HG03439 (cell line): ENCODE results near the gene IFT57.

Experiments
- ATAC-seq: cut with Tn5 transposase; IDR thresholded peaks from one replicate; pipeline ENCODE4 v1.9.1; 2021; ENCODE audit warnings: mild to moderate bottlenecking, moderate library complexity; ENCODE audit not compliant: unreplicated experiment

IFT57 gene

DNA sequence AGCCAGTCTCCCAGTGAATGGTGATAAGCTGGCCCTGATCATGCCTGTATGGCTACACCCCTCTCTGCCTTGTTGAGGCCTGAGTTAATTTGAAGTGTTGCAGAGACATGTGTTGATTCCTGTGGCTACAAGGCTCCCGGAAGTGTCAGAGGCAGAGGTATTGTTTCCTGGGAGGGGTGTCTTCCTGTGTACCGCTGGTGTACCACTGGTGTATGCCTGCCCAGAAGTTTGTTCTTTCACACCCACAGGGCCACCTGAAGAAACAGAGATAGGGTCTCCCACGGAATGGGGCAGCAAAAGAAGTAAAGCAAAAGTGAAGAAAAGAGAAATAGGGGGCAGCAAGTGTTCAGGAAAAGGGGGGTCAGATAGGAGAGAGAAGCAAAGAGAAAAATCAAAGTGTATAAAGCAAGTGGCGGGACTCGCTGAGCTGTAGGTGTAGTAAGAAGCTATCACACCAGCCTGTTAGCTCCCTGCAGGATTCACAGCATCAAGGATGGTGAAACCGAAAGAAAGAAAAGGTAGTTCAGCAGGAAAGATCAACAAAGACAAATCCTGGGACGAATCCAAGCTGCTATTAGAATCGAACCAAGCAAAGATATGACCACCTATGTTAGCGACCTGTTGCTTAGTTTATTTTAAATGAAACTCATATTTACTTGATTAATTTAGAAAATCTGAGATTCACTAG, 94.8 kb downstream of the IFT57 start:
- no peak for ATAC-seq

DNA sequence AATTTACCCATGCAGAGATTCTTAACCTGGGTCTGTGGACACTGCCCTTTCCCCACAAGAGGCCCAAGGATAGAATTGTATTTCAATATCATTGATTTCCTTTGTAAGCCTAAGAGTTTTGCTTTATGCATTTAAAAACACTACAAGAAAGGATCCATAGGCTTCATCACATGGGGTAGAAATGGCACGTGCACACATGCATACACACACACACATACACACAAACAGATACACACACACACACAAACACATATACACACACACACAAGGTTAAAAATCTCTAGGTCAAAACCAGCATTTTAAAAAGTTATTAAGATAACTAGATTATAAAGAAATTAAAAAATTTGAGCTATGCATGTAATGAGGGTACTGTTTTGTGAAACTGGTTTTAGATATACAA, 95.9 kb downstream of the IFT57 start:
- ATAC-seq: no peak

DNA sequence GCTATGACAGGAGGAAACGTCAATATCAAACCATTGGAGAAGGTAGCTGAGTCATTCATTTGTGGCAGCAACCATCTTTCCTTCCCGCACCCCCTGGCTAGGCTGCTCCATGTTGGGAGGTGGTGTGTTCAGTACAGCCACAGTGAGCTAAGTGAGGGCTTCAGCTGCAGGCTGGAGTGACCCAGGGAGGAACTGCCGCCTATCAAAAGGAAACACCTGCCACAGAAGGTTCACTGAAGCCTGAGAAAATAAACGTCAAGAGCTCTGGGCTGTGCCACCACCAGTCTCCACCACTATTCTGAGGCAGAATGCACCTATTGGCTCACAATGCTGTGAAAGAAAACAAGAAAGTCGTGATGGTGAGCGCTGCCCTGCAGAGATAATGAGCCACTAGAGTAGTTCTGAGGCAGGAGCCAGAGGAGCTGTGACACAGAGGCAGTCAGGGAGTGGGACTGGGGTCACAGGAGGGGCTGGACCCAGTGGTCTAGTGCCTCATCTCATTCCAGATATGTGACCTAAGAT, 96.6 kb downstream of the IFT57 start:
- peak; percentile 49 for ATAC-seq

DNA sequence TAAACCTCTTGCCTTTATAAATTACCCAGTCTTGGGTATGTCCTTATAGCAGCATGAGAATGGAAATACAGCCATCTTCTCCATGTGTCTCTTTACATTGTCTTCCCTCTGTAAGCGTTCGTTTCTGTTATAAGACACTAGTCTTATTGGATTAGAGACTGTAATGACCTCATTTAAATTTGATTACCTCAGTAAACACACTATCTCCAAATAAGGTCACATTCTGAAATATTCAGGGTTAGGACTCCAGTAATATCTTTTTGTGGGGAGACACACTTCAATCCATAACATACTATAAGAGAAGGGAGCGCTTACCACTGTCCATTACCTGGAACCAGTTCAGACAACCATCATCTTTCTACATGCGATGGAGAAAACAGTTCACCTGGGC, 97.1 kb downstream of the IFT57 start:
- no peak for ATAC-seq

DNA sequence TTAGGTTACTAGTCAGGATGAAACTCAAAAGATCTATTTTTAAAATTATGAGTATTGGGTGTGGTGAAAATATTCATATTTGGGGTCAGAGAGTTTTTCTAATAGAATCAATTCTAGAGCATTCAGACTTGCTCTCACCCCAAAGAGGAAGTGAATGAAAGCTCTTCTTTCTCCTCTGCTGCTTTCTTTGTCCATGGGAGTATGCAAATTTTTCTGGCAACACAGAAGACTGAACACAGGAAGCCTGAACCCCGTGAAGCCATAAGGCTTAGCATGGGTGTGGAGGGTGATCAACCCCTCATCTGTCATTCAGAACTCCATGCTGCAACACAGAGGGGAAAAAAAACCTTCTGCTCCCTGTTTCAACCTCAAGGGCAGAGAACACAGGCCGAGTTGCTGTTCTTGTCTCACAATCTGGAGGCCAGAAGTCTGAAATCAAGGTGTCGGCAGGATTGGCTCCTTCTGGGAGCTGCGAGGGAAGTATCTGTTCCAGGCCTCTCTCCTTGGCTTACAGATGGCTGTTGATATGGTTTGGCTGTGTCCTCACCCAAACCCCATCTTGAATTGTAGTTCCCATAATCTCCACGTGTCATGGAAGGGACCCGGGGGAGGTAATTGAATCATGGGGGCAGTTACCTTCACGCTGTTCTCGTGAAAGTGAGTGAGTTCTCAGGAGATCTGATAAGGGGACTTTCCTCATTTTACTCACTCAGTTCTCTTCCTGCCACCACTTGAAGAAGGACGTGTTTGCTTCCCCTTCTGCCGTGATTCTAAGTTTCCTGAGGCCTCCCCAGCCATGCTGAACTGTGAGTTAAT, 97.7 kb downstream of the IFT57 start:
- peak; percentile 83 for ATAC-seq

DNA sequence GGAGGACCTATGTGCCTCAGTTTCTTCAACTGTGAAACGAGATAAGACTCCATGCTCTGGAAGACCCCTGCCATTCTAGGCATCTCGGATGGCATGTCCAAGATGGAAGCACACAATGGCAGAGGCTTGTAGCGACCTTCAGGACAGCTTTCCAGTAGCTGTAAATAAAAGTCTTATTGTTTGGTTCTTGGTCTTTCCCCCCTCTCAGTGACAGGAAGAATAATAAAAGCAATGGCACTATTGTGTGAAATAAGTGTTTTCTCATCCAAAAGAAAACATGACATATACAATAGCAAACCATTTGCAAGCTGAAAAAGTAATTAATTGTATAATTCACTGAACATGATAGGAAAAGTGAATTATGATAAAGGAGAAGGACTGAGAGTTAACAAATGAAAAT, 98.9 kb downstream of the IFT57 start:
- ATAC-seq: no peak

DNA sequence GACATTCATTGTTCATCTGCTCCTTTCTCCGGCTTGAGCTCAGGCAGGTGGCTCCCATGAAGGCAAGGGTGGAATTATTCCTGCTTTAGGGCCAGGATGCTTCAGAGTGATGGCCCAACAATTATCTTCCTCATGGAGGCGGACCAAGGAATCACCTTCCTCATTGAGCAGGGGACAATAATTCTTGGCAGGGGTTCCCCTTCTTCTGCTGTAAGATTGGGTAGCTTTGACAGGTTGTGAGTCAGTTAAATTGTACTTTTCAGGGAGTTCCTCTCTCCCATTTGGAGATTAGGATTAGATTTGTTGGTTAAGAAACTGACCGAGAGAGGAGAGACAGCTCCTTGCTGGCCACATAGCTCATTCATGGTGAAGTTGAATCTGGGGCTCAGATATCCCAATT, 99.9 kb downstream of the IFT57 start:
- no peak for ATAC-seq

DNA sequence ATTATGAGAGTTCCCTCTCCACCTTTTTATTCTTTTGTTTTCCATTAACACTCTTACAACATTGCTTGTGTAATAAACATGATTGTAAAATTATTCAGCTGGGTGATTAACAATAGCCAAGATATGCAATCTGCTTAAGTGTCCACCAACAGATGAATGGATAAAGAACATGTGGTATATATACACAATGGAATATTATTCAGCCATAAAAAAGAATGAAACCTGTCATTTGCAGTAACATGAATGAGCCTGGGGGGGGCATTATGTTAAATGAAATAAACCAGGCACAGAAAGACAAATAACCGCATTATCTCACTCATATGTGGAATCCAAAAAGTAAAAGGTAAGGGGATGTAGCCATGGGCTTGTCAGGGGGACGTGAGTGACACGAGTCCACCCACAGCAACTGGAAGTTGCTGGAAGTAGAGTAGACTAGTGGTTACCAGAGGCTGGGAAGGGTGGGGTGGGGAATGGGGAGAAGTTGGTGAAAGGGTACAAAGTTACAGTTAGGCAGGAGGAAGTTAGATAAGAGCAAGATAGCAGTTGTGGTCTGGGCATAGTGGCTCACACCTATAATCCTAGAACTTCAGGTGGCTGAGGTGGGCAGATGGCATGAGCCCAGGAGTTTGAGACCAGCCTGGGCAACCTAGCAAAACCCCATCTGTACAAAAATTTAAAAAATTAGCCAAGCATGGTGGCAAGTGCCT, 102.7 kb downstream of the IFT57 start:
- ATAC-seq: no peak

DNA sequence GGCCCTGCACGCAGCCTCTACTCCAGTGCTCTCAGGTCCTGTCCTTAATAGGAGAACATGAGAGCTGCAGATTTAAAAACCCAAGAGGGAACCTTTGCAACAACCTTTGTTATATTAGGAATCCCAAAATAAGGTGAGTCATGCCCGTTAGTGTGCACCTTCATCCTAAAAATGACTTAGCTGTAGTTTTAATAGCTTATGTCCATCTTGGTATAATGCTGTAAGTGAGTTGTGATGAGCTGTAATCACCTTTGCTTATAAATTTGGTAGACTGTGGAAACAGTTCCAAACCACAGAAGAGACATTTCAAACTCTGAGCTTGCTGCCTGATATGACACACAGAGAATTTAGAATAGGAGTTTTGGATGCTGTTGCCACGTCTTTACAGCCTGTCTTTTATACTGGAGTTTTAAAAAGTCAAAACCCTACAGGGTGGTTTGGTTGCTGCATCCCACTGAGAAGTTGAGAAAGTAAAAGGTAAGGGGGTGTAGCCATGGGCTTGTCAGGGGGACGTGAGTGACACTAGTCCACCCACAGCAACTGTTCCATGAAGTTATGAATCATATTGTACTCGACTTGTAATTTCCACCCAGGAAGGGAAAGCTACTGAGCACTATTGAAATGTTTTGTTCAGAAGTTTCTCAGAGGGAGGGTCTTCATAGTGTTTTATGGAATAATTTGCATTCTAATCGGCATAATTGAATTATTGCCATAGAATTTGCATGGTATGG, 104.0 kb downstream of the IFT57 start:
- no peak for ATAC-seq

DNA sequence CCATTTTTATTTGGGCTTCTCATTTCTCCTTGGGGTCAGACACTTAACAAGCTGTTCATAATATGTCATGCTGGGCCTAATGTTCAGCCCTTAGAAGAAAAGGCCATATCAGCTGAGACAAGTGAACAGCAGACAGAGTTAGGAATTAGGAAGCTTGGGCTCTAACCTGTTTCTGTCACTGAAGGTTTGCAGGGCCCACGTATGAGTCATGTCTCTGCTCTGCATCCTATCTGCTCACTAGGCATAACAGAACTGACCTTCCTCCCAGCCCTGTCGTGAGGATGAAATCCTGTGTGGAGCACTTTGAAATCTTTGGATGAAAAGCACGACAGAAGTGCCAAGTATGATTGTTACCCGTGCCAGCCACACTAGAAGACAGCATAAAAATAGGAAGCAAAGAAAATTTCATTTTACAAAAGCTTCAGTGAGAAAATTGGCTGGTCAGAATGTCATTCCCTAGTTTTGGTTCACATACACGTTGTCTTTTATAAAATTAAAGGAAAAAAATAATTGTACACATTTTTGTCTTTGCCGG, 104.9 kb downstream of the IFT57 start:
- ATAC-seq: no peak

DNA sequence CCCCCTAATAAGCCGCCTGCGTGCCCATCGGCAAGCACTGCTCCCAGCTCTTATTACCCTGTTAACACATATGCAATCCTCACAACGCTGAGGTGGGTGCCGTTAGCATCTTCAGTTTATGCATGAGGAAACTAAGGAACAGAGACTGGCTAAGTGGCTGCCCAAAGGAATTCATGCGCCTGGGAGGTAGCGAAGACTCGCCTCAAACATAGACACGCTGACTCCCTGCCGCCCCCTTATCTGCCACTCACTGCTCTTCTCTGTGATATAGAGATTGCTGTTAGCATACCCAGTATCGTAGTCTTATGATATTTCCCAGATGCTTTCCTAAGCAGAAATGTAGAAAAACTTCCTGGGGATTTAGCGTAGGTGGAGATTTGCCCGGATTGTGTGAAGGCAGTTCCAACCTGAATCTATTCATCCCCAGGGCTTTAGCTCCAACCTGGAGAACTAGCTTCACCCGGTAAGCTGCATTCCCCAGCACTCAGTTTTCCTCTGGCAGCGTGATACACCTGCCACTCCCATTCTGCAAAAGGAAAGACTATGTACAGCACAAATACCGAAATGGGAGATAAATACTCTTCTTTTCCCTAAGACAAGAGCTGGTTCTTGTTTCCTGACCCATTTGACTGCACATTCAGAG, 107.7 kb downstream of the IFT57 start:
- no peak for ATAC-seq

DNA sequence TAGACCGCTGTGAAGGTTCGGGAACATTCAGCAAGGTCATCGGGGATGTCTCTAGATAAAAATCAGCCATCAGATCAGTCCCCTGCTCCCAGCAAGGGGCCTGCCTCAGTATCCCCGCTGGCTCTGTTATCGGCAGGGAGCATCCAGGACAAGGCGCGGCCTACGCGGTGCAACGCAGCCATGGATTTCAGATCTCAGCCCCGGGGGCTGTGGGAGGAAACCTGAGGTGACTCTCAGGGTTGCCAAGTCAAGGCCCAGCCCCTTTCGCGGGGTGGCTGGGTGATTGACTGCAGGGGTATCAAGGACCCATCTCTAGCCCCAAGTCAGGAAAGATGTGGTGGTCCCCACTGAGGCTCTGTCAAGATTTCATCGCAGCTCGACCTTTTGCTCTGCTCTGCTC, 108.2 kb downstream of the IFT57 start:
- no peak for ATAC-seq

DNA sequence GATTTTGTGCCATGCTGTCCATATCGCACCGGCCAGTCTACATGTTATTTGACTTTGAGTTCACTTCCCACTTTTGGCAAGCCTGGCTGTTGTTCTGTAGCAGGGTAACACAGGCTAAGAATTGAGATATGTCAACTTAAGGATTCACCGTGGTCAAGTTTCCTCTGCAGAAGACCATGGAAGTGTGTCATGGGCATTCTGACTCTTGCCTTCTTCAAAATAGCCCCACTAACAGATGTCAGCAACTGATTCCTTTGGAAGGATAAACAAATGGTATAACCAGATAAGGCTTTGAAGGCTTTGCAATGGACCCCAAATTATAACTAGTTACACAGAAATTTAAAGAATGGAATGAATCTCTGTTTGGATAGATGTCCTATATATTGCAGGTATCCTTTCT, 111.3 kb downstream of the IFT57 start:
- ATAC-seq: no peak
